Right cardiac atrium (tissue), 5 donors: Measurements from ENCODE around the gene DHX32. TPM values are rescaled to one million over a fixed set of nuclear protein-coding genes. Genes with fewer than 3 reads are reported as not detected.
A peak's percentile ranks its signal among the peaks of the same experiment; 100 is the strongest.

Experiments
- ATAC-seq, 2 donors: fragments of 200-7000 bp; cut with Tn5 transposase; one replicate each; pipeline versions ENCODE4 v1.8.0 to v1.9.1; 2020; ENCODE audit warnings: moderate library complexity in 2 of 2, mild to moderate bottlenecking in 1 of 2
- DNase-seq, 3 donors: peaks; one replicate each; pipeline ENCODE4 v3.0.0-alpha.2; 2020
- H3K27ac ChIP-seq: one replicate; pipeline ENCODE4 v1.5.1; 2013; ENCODE audit warnings: mild to moderate bottlenecking, low read length, control low read depth, moderate library complexity
- H3K27me3 ChIP-seq: one replicate; pipeline ENCODE4 v1.6.1; 2013; ENCODE audit not compliant: control insufficient read depth, insufficient read depth
- H3K4me1 ChIP-seq: one replicate; pipeline ENCODE4 v1.6.1; 2013; ENCODE audit warnings: low read length; ENCODE audit not compliant: control insufficient read depth, insufficient read depth
- H3K4me3 ChIP-seq: one replicate; pipeline ENCODE4 v1.5.1; 2013; ENCODE audit warnings: low read length, control low read depth
- H3K9me3 ChIP-seq: one replicate; pipeline ENCODE4 v1.6.1; 2013; ENCODE audit warnings: low read length; ENCODE audit not compliant: control insufficient read depth
- WGBS: extraction: QIAGEN DNeasy Blood & Tissue Kit; methylation state at CpG from one replicate; pipeline ENCODE4 v1.1.7; 2013; 5-methylcytosine and 5-hydroxymethylcytosine counted together
- intact Hi-C, 4 donors: fragments of 100-400 bp; cut with DNase I; formaldehyde crosslinking; loops; one replicate each; pipeline versions ENCODE4 v1.11.0 to v1.14.0; 2022 to 2023
- polyA plus RNA-seq: library from polyadenylated mRNA; stranded (reverse); fragments of 200-250 nt; gene quantifications from one replicate; pipeline ENCODE4 v1.2.3, GENCODE V29; 2013
- total RNA-seq, 4 donors: library from RNA; stranded (reverse); fragmentation: NEBNext Ultra II Directional; extraction: Animal tissue kit (Norgen Biotek cat#: 25700); gene quantifications; one replicate each; pipeline ENCODE4 v1.2.1, GENCODE V29; 2021
- donor health status: healthy with polysubstance abuse.
- donor health status: DM: no; HTN: yes; CAD: no.
- donor health status: DM: no; HTN: no; CAD: no.
- donor health status: DM: no; HTN: yes; CAD: no; lungs with severe emphysema.
- donor health status: DM: yes; HTN: yes; CAD: no.

The DHX32 gene
- total and polyA plus RNA-seq, 5 donors = 23.3 to 42.5 (median 35.8) TPM

GRCh38 chr10:125801574-125801973 is 79.5 kb downstream of the DHX32 start:
- Histone ChIP-seq H3K4me3 (no peak overlapping the region), H3K27ac (no peak overlapping the region), H3K27me3 (no peaks in the 10 kb centered on the region), H3K9me3 (no peaks in the 10 kb centered on the region), H3K4me1 (no peaks in the 10 kb centered on the region)
- ATAC-seq = no peak
- 89% methylated on average over 1 of the region's 1 CpG for WGBS
- intact Hi-C loops = no loop called here
- DNase-seq = no peak

- ATAC-seq (no peak), DNase-seq (no peak)
- no peak overlapping the region for H3K4me3 ChIP-seq
- H3K9me3 ChIP-seq = no peaks in the 10 kb centered on the region
- no peak overlapping the region for H3K27ac ChIP-seq
- intact Hi-C loops = no loop called here
- no peaks in the 10 kb centered on the region for H3K27me3 ChIP-seq
- H3K4me1 ChIP-seq = no peaks in the 10 kb centered on the region
- WGBS = 83% methylated on average over 8 of the region's 8 CpGs
These were observed 81.5 kb downstream of the DHX32 start for GRCh38 chr10:125799451-125800182.

GRCh38 chr10:125797994-125798662 is 83.0 kb downstream of the DHX32 start:
- intact Hi-C loops = no loop called here
- 54% methylated on average over 5 of the region's 5 CpGs for WGBS
- Histone ChIP-seq H3K27me3 (no peaks in the 10 kb centered on the region), H3K4me1 (no peaks in the 10 kb centered on the region), H3K27ac (no peak overlapping the region), H3K4me3 (no peak overlapping the region), H3K9me3 (no peaks in the 10 kb centered on the region)
- DNase-seq = no peak
- ATAC-seq = no peak

- no peak for DNase-seq
- intact Hi-C loops = no loop called here
- Histone ChIP-seq H3K27me3 (no peaks in the 10 kb centered on the region), H3K9me3 (no peaks in the 10 kb centered on the region), H3K4me3 (no peak overlapping the region), H3K27ac (no peak overlapping the region), H3K4me1 (no peaks in the 10 kb centered on the region)
- 89% methylated on average over 8 of the region's 8 CpGs for WGBS
- no peak for ATAC-seq
These were observed 83.7 kb downstream of the DHX32 start for GRCh38 chr10:125797424-125797823.

- no peak overlapping the region for H3K4me3 ChIP-seq
- ATAC-seq (no peak), DNase-seq (no peak)
- H3K9me3 ChIP-seq = no peaks in the 10 kb centered on the region
- no peak overlapping the region for H3K27ac ChIP-seq
- H3K27me3 ChIP-seq = no peaks in the 10 kb centered on the region
- 82% methylated on average over 8 of the region's 8 CpGs for WGBS
- intact Hi-C loops = no loop called here
- no peaks in the 10 kb centered on the region for H3K4me1 ChIP-seq
These were observed 85.4 kb downstream of the DHX32 start for GRCh38 chr10:125795637-125796190.

- H3K27me3 ChIP-seq = no peaks in the 10 kb centered on the region
- H3K4me1 ChIP-seq = no peaks in the 10 kb centered on the region
- ATAC-seq (peak; percentile 77 to 83), DNase-seq (peak; percentile 39 to 70 (median 68))
- no peak overlapping the region for H3K4me3 ChIP-seq
- H3K27ac ChIP-seq = no peak overlapping the region
- H3K9me3 ChIP-seq = no peaks in the 10 kb centered on the region
- intact Hi-C loops = no loop called here
- 64% methylated on average over 2 of the region's 2 CpGs for WGBS
These were observed 86.0 kb downstream of the DHX32 start for GRCh38 chr10:125795128-125795527.

- ATAC-seq (no peak), DNase-seq (no peak)
- no peaks in the 10 kb centered on the region for H3K9me3 ChIP-seq
- H3K27me3 ChIP-seq = no peaks in the 10 kb centered on the region
- no peak overlapping the region for H3K4me3 ChIP-seq
- H3K4me1 ChIP-seq = no peaks in the 10 kb centered on the region
- intact Hi-C loops = no loop called here
- no peak overlapping the region for H3K27ac ChIP-seq
- WGBS = 87% methylated on average over 14 of the region's 14 CpGs
These were observed 88.5 kb downstream of the DHX32 start for GRCh38 chr10:125792342-125793300.

GRCh38 chr10:125788156-125789034 is 92.7 kb downstream of the DHX32 start:
- Histone ChIP-seq H3K27ac (no peak overlapping the region), H3K4me1 (no peaks in the 10 kb centered on the region), H3K9me3 (no peaks in the 10 kb centered on the region), H3K27me3 (no peaks in the 10 kb centered on the region), H3K4me3 (no peak overlapping the region)
- DNase-seq = no peak
- peak in 1 of 2 donors; percentile 25 for ATAC-seq
- intact Hi-C loops = no loop called here
- WGBS = 86% methylated on average over 17 of the region's 17 CpGs
